Large intestine (tissue), 3 donors: Measurements from ENCODE around the gene ILF3. TPM values are rescaled to one million over a fixed set of nuclear protein-coding genes. Genes with fewer than 3 reads are reported as not detected.

Source experiments
- DNase-seq, 2 donors: peaks; one replicate each; pipeline versions ENCODE4 v3.0.0 to v3.0.0-alpha.2; 2013
- H3K27ac ChIP-seq: one replicate; pipeline ENCODE4 v1.5.1; 2013; ENCODE audit warnings: low read length
- H3K27me3 ChIP-seq: 2 replicates; pipeline ENCODE4 v1.6.1; 2013; ENCODE audit warnings: low read length; ENCODE audit not compliant: control insufficient read depth, insufficient read depth
- H3K36me3 ChIP-seq: 2 replicates; pipeline ENCODE4 v1.6.1; 2013; ENCODE audit warnings: low read length; ENCODE audit not compliant: control insufficient read depth, insufficient read depth
- H3K4me1 ChIP-seq: one replicate; pipeline ENCODE4 v1.6.1; 2013; ENCODE audit warnings: low read length; ENCODE audit not compliant: control insufficient read depth, insufficient read depth
- H3K4me3 ChIP-seq: one replicate; pipeline ENCODE4 v1.5.1; 2013; ENCODE audit warnings: low read length
- H3K9me3 ChIP-seq: one replicate; pipeline ENCODE4 v1.6.1; 2013; ENCODE audit warnings: mild to moderate bottlenecking, low read depth, low read length, moderate library complexity; ENCODE audit not compliant: control insufficient read depth
- WGBS: methylation state at CpG from one replicate; pipeline ENCODE4 v1.1.5; 2013; ENCODE audit warnings: low lambda C conversion rate; ENCODE audit not compliant: insufficient coverage; 5-methylcytosine and 5-hydroxymethylcytosine counted together
- polyA plus RNA-seq: library from polyadenylated mRNA; unstranded; fragments of 120-200 nt; gene quantifications from one replicate; pipeline ENCODE4 v1.2.1, GENCODE V29; 2013

The ILF3 gene
- polyA plus RNA-seq, 1 donor, result 199 TPM

DNA sequence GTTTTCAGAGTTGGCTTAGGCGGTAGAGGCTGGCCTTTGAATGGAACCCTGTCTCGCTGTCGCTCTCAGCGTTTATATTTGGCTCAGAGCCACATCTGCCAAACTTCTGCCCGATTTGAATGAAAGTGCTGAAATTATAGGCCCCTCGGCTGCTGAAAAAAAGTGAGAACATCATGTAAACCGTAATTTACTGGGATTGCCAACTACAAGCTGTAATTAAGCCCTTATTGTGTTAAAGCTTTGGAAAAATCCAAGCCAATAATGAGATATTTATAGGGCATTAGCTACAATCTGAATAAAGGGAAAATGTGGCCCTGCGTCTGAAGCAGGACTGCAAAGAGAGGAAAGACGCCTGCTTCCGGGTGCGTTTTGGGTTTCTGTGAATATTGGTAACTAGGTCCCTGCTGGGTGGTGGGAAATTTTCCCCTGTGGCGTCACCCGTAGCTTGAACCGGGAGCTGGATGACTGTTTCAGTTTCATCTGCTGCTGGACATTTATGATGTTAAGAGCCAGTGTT is 73.6 kb downstream of the ILF3 start:
- no peaks in the 10 kb centered on the region for H3K4me1 ChIP-seq
- H3K27ac ChIP-seq, result peak overlapping the region; percentile 41
- H3K27me3 ChIP-seq, result no peaks in the 10 kb centered on the region
- peaks cover 21% of the 10 kb centered on the region for H3K36me3 ChIP-seq
- WGBS, result 100% methylated on average over 1 of the region's 14 CpGs
- DNase-seq, result no peak
- H3K4me3 ChIP-seq, result no peak overlapping the region
- H3K9me3 ChIP-seq, result no peaks in the 10 kb centered on the region

DNA sequence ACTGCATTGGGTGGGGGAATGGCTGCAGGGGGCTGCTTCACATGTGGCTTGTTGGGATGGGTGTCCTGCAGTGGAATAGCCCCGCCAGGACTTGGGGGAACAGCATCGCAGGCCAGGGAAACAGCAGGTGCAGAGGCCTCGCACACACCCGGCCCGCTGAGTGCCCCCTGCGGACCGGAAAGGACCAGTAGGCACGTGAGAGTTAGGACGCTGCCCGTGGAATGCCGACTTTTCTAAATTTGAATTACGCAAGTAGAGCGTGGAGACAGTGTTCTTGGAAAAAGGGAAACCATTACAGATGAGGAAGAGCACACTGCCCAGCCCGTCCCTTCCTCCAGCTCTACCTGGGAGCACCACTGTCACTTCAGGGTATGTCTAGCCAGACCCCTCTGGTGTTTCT is 75.3 kb downstream of the ILF3 start:
- no peak overlapping the region for H3K27ac ChIP-seq
- WGBS, result no CpG with 5 or more reads among the region's 14 CpGs

GRCh38 chr19:10730932-10731331 is 76.8 kb downstream of the ILF3 start:
- peaks cover 13% of the 10 kb centered on the region for H3K36me3 ChIP-seq
- DNase-seq, result no peak
- WGBS, result no CpG with 5 or more reads among the region's 12 CpGs

More for the DNA sequence above, 75.3 kb downstream of the ILF3 start:
- Histone ChIP-seq H3K36me3 (peaks cover 14% of the 10 kb centered on the region), H3K27me3 (no peaks in the 10 kb centered on the region), H3K9me3 (no peaks in the 10 kb centered on the region), H3K4me3 (no peak overlapping the region), H3K4me1 (peaks cover 4% of the 10 kb centered on the region)
- DNase-seq, result no peak

GRCh38 chr19:10735741-10736140 is 81.6 kb downstream of the ILF3 start:
- Histone ChIP-seq H3K4me1 (peaks cover 10% of the 10 kb centered on the region), H3K36me3 (peaks cover 11% of the 10 kb centered on the region), H3K27ac (no peak overlapping the region), H3K9me3 (peaks cover 3% of the 10 kb centered on the region), H3K4me3 (no peak overlapping the region), H3K27me3 (no peaks in the 10 kb centered on the region)
- DNase-seq, result no peak
- WGBS, result no CpG with 5 or more reads among the region's 5 CpGs

More at GRCh38 chr19:10730932-10731331, 76.8 kb downstream of the ILF3 start:
- H3K9me3 ChIP-seq, result no peaks in the 10 kb centered on the region
- no peaks in the 10 kb centered on the region for H3K27me3 ChIP-seq
- H3K27ac ChIP-seq, result no peak overlapping the region
- no peak overlapping the region for H3K4me3 ChIP-seq
- H3K4me1 ChIP-seq, result peaks cover 4% of the 10 kb centered on the region

DNA sequence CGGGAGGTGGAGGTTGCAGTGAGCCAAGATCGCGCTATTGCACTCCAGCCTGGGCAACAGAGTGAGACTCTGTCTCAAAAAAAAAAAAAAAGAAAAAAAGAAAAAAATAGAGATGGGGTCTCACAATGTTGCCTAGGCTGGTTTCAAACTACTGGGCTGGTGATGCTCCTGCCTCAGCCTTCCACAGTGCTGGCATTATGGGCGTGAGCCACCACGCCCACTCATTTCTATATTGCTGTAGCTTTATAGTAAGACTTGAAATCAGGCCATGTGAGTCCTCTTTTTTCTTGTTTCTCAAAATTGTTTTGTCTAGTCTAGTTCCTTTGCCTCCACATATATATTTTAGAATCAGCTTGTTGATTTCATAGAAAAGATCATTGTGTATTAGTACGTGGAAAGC is 82.0 kb downstream of the ILF3 start:
- Histone ChIP-seq H3K4me3 (no peak overlapping the region), H3K27me3 (no peaks in the 10 kb centered on the region), H3K27ac (no peak overlapping the region), H3K4me1 (peaks cover 13% of the 10 kb centered on the region), H3K9me3 (peaks cover 3% of the 10 kb centered on the region), H3K36me3 (peaks cover 11% of the 10 kb centered on the region)
- 80% methylated on average over 1 of the region's 6 CpGs for WGBS
- no peak for DNase-seq

- 78% methylated on average over 2 of the region's 9 CpGs for WGBS
Measured at GRCh38 chr19:10736916-10737551, 82.9 kb downstream of the ILF3 start.

GRCh38 chr19:10737722-10738121 is 83.6 kb downstream of the ILF3 start:
- 60% methylated on average over 1 of the region's 9 CpGs for WGBS
- Histone ChIP-seq H3K4me1 (peaks cover 26% of the 10 kb centered on the region), H3K36me3 (peaks cover 11% of the 10 kb centered on the region), H3K27ac (no peak overlapping the region), H3K9me3 (peaks cover 3% of the 10 kb centered on the region), H3K27me3 (no peaks in the 10 kb centered on the region), H3K4me3 (no peak overlapping the region)
- no peak for DNase-seq

More at GRCh38 chr19:10736916-10737551, 82.9 kb downstream of the ILF3 start:
- no peak for DNase-seq
- H3K36me3 ChIP-seq, result peaks cover 11% of the 10 kb centered on the region
- H3K27ac ChIP-seq, result no peak overlapping the region
- H3K27me3 ChIP-seq, result no peaks in the 10 kb centered on the region
- H3K4me1 ChIP-seq, result peaks cover 19% of the 10 kb centered on the region
- no peak overlapping the region for H3K4me3 ChIP-seq
- H3K9me3 ChIP-seq, result peaks cover 3% of the 10 kb centered on the region

DNA sequence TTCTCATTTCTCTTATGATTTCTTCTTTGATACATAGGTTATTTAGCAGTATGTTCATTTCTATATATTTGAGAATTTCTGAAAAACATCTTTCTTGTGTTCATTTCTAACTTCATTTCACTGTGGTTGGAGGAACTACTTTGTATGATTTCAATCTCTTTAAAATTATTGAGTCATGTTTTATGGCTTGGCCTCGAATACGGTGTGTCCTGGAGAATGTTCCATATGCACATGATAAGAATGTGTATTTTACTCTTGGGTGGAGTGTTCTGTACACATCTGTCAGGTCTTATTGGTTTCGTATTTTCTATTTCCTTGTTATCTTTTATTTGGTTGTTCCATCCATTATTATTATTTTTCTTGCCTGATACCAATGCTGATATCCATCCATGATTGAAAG is 86.7 kb downstream of the ILF3 start:
- peak; percentile 71 to 79 for DNase-seq
- Histone ChIP-seq H3K9me3 (peaks cover 3% of the 10 kb centered on the region), H3K4me1 (peaks cover 46% of the 10 kb centered on the region), H3K27me3 (no peaks in the 10 kb centered on the region), H3K4me3 (no peak overlapping the region), H3K27ac (peak overlapping the region; percentile 95), H3K36me3 (peaks cover 5% of the 10 kb centered on the region)
- 10% methylated on average over 1 of the region's 3 CpGs for WGBS

Other genes starting within 250 kb of the ILF3 start
- 2.2 TPM for gene PDE4A, start 233.8 kb upstream of the ILF3 start, polyA plus RNA-seq
- 36.7 TPM for gene KEAP1, start 151.0 kb upstream of the ILF3 start, polyA plus RNA-seq
- 0.96 TPM for gene S1PR5, start 136.9 kb upstream of the ILF3 start, polyA plus RNA-seq
- 30.0 TPM for gene ATG4D, start 110.4 kb upstream of the ILF3 start, polyA plus RNA-seq
- 22.1 TPM for gene KRI1, start 88.3 kb upstream of the ILF3 start, polyA plus RNA-seq
- gene CDKN2D, start 85.4 kb upstream of the ILF3 start, polyA plus RNA-seq, result 10.3 TPM
- 69.2 TPM for gene AP1M2, start 67.0 kb upstream of the ILF3 start, polyA plus RNA-seq
- 30.0 TPM for gene SLC44A2, start 28.8 kb upstream of the ILF3 start, polyA plus RNA-seq
- gene QTRT1, start 47.1 kb downstream of the ILF3 start, polyA plus RNA-seq, result 49.2 TPM
- gene DNM2, start 63.7 kb downstream of the ILF3 start, polyA plus RNA-seq, result 131 TPM
- gene TMED1, start 181.9 kb downstream of the ILF3 start, polyA plus RNA-seq, result 29.3 TPM
- 2.7 TPM for gene C19orf38, start 194.1 kb downstream of the ILF3 start, polyA plus RNA-seq
- gene CARM1, start 217.2 kb downstream of the ILF3 start, polyA plus RNA-seq, result 44.6 TPM